Ishikawa (cell line): ENCODE measurements around the gene NDUFA6.

Experiments
- CEBPB ChIP-seq: IDR thresholded peaks from 2 replicates; pipeline ENCODE4 v1.6.1; 2012
- CREB1 ChIP-seq: IDR thresholded peaks from 2 replicates; pipeline ENCODE4 v1.6.1; 2012; ENCODE audit warnings: low read depth
- EGR1 ChIP-seq: IDR thresholded peaks from 2 replicates; pipeline ENCODE4 v1.6.1; 2012
- EP300 ChIP-seq: IDR thresholded peaks from 2 replicates; pipeline ENCODE4 v1.6.1; 2012; ENCODE audit warnings: borderline replicate concordance
- MAX ChIP-seq: IDR thresholded peaks from 2 replicates; pipeline ENCODE4 v1.6.1; 2012
- RAD21 ChIP-seq: IDR thresholded peaks from 2 replicates; pipeline ENCODE4 v1.6.1; 2012; ENCODE audit warnings: low read depth
- REST ChIP-seq: IDR thresholded peaks from 2 replicates; pipeline ENCODE4 v1.6.1; 2012; ENCODE audit warnings: low read depth, mild to moderate bottlenecking
- TAF1 ChIP-seq: IDR thresholded peaks from 2 replicates; pipeline ENCODE4 v1.6.1; 2012; ENCODE audit warnings: low read depth, mild to moderate bottlenecking
- TCF12 ChIP-seq: IDR thresholded peaks from 2 replicates; pipeline ENCODE4 v1.6.1; 2012; ENCODE audit warnings: low read depth
- ZBTB7A ChIP-seq: IDR thresholded peaks from 2 replicates; pipeline ENCODE4 v1.6.1; 2012; ENCODE audit warnings: low read depth
- TF ChIP-seq, protein P1 (sequence below): IDR thresholded peaks from 2 replicates; pipeline ENCODE4 v1.6.1; 2012

GRCh38 chr22:42074132-42074811 is 16.3 kb downstream of the NDUFA6 start, which contains the start of gene PHETA2:
- TF ChIP-seq RAD21: no peak
- TF ChIP-seq TAF1: no peak
- no peak for TF ChIP-seq ZBTB7A
- no peak for TF ChIP-seq TCF12
- no peak for TF ChIP-seq REST
- no peak for TF ChIP-seq CREB1
- TF ChIP-seq MAX: no peak
- TF ChIP-seq, protein P1, sequence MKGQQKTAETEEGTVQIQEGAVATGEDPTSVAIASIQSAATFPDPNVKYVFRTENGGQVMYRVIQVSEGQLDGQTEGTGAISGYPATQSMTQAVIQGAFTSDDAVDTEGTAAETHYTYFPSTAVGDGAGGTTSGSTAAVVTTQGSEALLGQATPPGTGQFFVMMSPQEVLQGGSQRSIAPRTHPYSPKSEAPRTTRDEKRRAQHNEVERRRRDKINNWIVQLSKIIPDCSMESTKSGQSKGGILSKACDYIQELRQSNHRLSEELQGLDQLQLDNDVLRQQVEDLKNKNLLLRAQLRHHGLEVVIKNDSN: no peak
- TF ChIP-seq EP300: no peak
- TF ChIP-seq EGR1: no peak
- no peak for TF ChIP-seq CEBPB
